Neuronal stem cell (in vitro differentiated cells): ENCODE results near the gene ENPP6.
"Not testable (repeated sequence)": the region's sequence is repeated elsewhere in the genome, so short reads cannot be mapped to it uniquely, and the experiment has no call there.

Experiments used
- DNase-seq: peaks from one replicate; pipeline ENCODE4 v3.0.0-alpha.2; 2013; ENCODE audit warnings: low spot score
- H2AFZ ChIP-seq: one replicate; pipeline ENCODE4 v1.6.1; 2013; ENCODE audit warnings: mild to moderate bottlenecking, low read length, inconsistent platforms
- H2AK5ac ChIP-seq: 2 replicates; pipeline ENCODE4 v1.6.1; 2013; ENCODE audit warnings: low read depth, mild to moderate bottlenecking, inconsistent platforms, low read length, moderate library complexity, mixed read lengths
- H2BK120ac ChIP-seq: 2 replicates; pipeline ENCODE4 v1.6.1; 2013; ENCODE audit warnings: low read depth, mild to moderate bottlenecking, inconsistent platforms, low read length, moderate library complexity, mixed read lengths
- H2BK12ac ChIP-seq: one replicate; pipeline ENCODE4 v1.6.1; 2013; ENCODE audit warnings: low read length, inconsistent platforms
- H2BK15ac ChIP-seq: 2 replicates; pipeline ENCODE4 v1.6.1; 2013; ENCODE audit warnings: mild to moderate bottlenecking, low read length, inconsistent platforms, mixed read lengths
- H2BK5ac ChIP-seq: one replicate; pipeline ENCODE4 v1.6.1; 2013; ENCODE audit warnings: inconsistent platforms, mild to moderate bottlenecking, low read length, moderate library complexity
- H3K14ac ChIP-seq: one replicate; pipeline ENCODE4 v1.6.1; 2013; ENCODE audit warnings: low read length, inconsistent platforms
- H3K18ac ChIP-seq: 2 replicates; pipeline ENCODE4 v1.6.1; 2013; ENCODE audit warnings: low read length, inconsistent platforms
- H3K23ac ChIP-seq: 2 replicates; pipeline ENCODE4 v1.6.1; 2013; ENCODE audit warnings: low read depth, mild to moderate bottlenecking, mixed read lengths, low read length, inconsistent platforms; ENCODE audit not compliant: poor library complexity
- H3K27ac ChIP-seq: replicated peaks from 3 replicates; pipeline ENCODE4 v1.5.1; 2013; ENCODE audit warnings: low read length, inconsistent platforms
- H3K27me3 ChIP-seq, 3 experiments: 2 replicates each; pipeline ENCODE4 v1.6.1; 2013; ENCODE audit warnings: low read length in 3 of 3, mild to moderate bottlenecking in 2 of 3, inconsistent platforms in 1 of 3, low read depth in 1 of 3, mixed read lengths in 1 of 3, moderate library complexity in 1 of 3; ENCODE audit not compliant: control insufficient read depth in 3 of 3, insufficient read depth in 3 of 3
- H3K36me3 ChIP-seq, 2 donors: replicated peaks in 1 of 2; 2 replicates each; pipeline ENCODE4 v1.6.1; 2013; ENCODE audit warnings: low read length in 2 of 2; ENCODE audit not compliant: control insufficient read depth in 2 of 2, insufficient read depth in 2 of 2
- H3K4ac ChIP-seq: 2 replicates; pipeline ENCODE4 v1.6.1; 2013; ENCODE audit warnings: inconsistent platforms, mild to moderate bottlenecking, low read length, moderate library complexity
- H3K4me1 ChIP-seq, 2 donors: 1 replicate in 1 of 2; 2 replicates in 1 of 2; pipeline ENCODE4 v1.6.1; 2013; ENCODE audit warnings: low read length in 2 of 2, low read depth in 1 of 2; ENCODE audit not compliant: control insufficient read depth in 2 of 2, insufficient read depth in 1 of 2
- H3K4me2 ChIP-seq: one replicate; pipeline ENCODE4 v1.6.1; 2013; ENCODE audit warnings: mild to moderate bottlenecking, low read length, inconsistent platforms; ENCODE audit not compliant: insufficient read depth, poor library complexity, severe bottlenecking
- H3K4me3 ChIP-seq, 2 donors: 2 replicates each; pipeline ENCODE4 v1.5.1; 2013; ENCODE audit warnings: low read length in 2 of 2, mild to moderate bottlenecking in 2 of 2, inconsistent platforms in 1 of 2, moderate library complexity in 1 of 2
- H3K79me1 ChIP-seq: one replicate; pipeline ENCODE4 v1.6.1; 2013; ENCODE audit warnings: low read depth, mild to moderate bottlenecking, inconsistent platforms, low read length, moderate library complexity
- H3K9ac ChIP-seq: one replicate; pipeline ENCODE4 v1.6.1; 2013; ENCODE audit warnings: mild to moderate bottlenecking, low read depth, low read length, inconsistent platforms; ENCODE audit not compliant: poor library complexity
- H3K9me3 ChIP-seq, 2 donors: replicated peaks in 1 of 2; 2 replicates each; pipeline versions ENCODE3 to v1.6.1; 2013; ENCODE audit warnings: low read length in 2 of 2, mild to moderate bottlenecking in 2 of 2, inconsistent platforms in 1 of 2, low read depth in 1 of 2, mixed read lengths in 1 of 2, moderate library complexity in 1 of 2; ENCODE audit not compliant: control insufficient read depth in 2 of 2, insufficient read depth in 1 of 2
- H4K8ac ChIP-seq: one replicate; pipeline ENCODE4 v1.6.1; 2013; ENCODE audit warnings: low read depth, mild to moderate bottlenecking, inconsistent platforms, low read length, moderate library complexity
- H4K91ac ChIP-seq: one replicate; pipeline ENCODE4 v1.6.1; 2013; ENCODE audit warnings: low read length, low read depth, mild to moderate bottlenecking, inconsistent platforms; ENCODE audit not compliant: poor library complexity
- WGBS, 2 donors: extraction: QIAGEN DNeasy Blood & Tissue Kit; methylation state at CpG; one replicate each; pipeline ENCODE4 v1.1.7; 2013; ENCODE audit warnings: missing lambda C conversion rate in 2 of 2, mixed read lengths in 1 of 2; ENCODE audit not compliant: insufficient read length in 2 of 2, insufficient replicate concordance in 1 of 2; ENCODE audit errors: extremely low coverage in 2 of 2; 5-methylcytosine and 5-hydroxymethylcytosine counted together

ENPP6 gene

GRCh38 chr4:184143770-184144564, 73.7 kb downstream of the ENPP6 start:
- Histone ChIP-seq H2BK15ac (no peak overlapping the region), H3K27ac (no peak overlapping the region), H3K4me3 (no peak overlapping the region), H4K8ac (no peak overlapping the region), H3K4ac (no peak overlapping the region), H2BK12ac (no peak overlapping the region), H3K27me3 (no peaks in the 10 kb centered on the region), H4K91ac (no peak overlapping the region), H3K4me1 (peaks cover 2% of the 10 kb centered on the region in 2 donors), H3K9me3 (peaks cover 0 to 2% of the 10 kb centered on the region in 2 donors), H3K14ac (no peak overlapping the region), H3K36me3 (no peaks in the 10 kb centered on the region), H3K4me2 (no peak overlapping the region), H3K9ac (no peak overlapping the region), H3K18ac (no peak overlapping the region), H3K79me1 (no peaks in the 10 kb centered on the region), H2AK5ac (peak overlapping the region; percentile 34), H3K23ac (peak overlapping the region; percentile 65), H2BK5ac (no peak overlapping the region), H2AFZ (no peak overlapping the region), H2BK120ac (no peak overlapping the region)
- DNase-seq: no peak
- WGBS, 2 donors: no CpG with 5 or more reads among the region's 15 CpGs

GRCh38 chr4:184142121-184143000, 75.3 kb downstream of the ENPP6 start:
- Histone ChIP-seq H3K27me3 (no peaks in the 10 kb centered on the region), H3K4me3 (no peak overlapping the region), H2AK5ac (no peak overlapping the region), H3K18ac (no peak overlapping the region), H4K91ac (no peak overlapping the region), H3K14ac (no peak overlapping the region), H3K79me1 (no peaks in the 10 kb centered on the region), H3K4me1 (no peaks in the 10 kb centered on the region), H3K36me3 (no peaks in the 10 kb centered on the region), H2BK5ac (no peak overlapping the region), H2BK15ac (no peak overlapping the region), H3K4me2 (no peak overlapping the region), H2BK12ac (no peak overlapping the region), H4K8ac (no peak overlapping the region), H2BK120ac (no peak overlapping the region), H2AFZ (no peak overlapping the region), H3K27ac (no peak overlapping the region), H3K9me3 (peaks cover 0 to 8% of the 10 kb centered on the region in 2 donors), H3K4ac (no peak overlapping the region), H3K23ac (no peak overlapping the region), H3K9ac (no peak overlapping the region)
- no peak for DNase-seq
- WGBS, 2 donors: no CpG with 5 or more reads among the region's 18 CpGs

DNA sequence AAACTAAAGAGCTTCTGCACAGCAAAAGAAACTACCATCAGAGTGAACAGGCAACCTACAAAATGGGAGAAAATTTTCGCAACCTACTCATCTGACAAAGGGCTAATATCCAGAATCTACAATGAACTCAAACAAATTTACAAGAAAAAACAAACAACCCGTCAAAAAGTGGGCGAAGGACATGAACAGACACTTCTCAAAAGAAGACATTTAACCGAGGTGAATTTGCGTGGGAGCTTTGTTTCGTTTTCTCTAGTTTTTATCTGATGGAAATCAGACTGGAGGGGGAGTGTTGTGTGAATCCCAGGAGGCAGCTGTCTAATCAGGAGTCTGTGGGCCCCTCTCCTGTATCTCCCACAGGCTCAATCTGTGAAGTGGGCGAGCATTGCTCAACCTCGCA, 76.8 kb downstream of the ENPP6 start:
- not testable (repeated sequence) for H2BK5ac ChIP-seq, H2BK120ac ChIP-seq, H2AK5ac ChIP-seq

GRCh38 chr4:184136525-184136924, 81.1 kb downstream of the ENPP6 start:
- Histone ChIP-seq H2AK5ac (no peak overlapping the region), H3K4ac (no peak overlapping the region), H3K4me1 (no peaks in the 10 kb centered on the region), H4K8ac (no peak overlapping the region), H2BK5ac (no peak overlapping the region), H2BK15ac (no peak overlapping the region), H2BK120ac (no peak overlapping the region), H3K14ac (no peak overlapping the region), H3K23ac (no peak overlapping the region), H3K27ac (no peak overlapping the region), H3K18ac (no peak overlapping the region), H3K79me1 (no peaks in the 10 kb centered on the region), H3K27me3 (no peaks in the 10 kb centered on the region), H2BK12ac (no peak overlapping the region), H3K9ac (no peak overlapping the region), H4K91ac (no peak overlapping the region), H3K4me2 (no peak overlapping the region), H2AFZ (no peak overlapping the region), H3K4me3 (no peak overlapping the region), H3K36me3 (no peaks in the 10 kb centered on the region), H3K9me3 (peaks cover 8 to 9% of the 10 kb centered on the region in 2 donors)
- no CpG with 5 or more reads among the region's 1 CpG for WGBS, 2 donors
- no peak for DNase-seq

More for the DNA sequence above, 76.8 kb downstream of the ENPP6 start:
- H2BK12ac ChIP-seq, H2AFZ ChIP-seq, H3K4me1 ChIP-seq, H4K8ac ChIP-seq, H2BK15ac ChIP-seq, H3K4me3 ChIP-seq, H3K9me3 ChIP-seq, H3K23ac ChIP-seq, H3K4ac ChIP-seq, H3K79me1 ChIP-seq, DNase-seq, H3K27ac ChIP-seq, H3K18ac ChIP-seq, H3K9ac ChIP-seq, H3K4me2 ChIP-seq, H4K91ac ChIP-seq, H3K14ac ChIP-seq, H3K36me3 ChIP-seq, H3K27me3 ChIP-seq: not testable (repeated sequence)
- no CpG with 5 or more reads among the region's 8 CpGs for WGBS, 2 donors
